Calu3 (cell line): ENCODE data around the gene CD38. TPM values are rescaled to one million over a fixed set of nuclear protein-coding genes. Genes with fewer than 3 reads are reported as not detected.
A peak's percentile ranks its signal among the peaks of the same experiment; 100 is the strongest.

Experiments
- BruUV-seq: library from RNA; stranded (reverse); fragments of 400-500 nt; replicated peaks from 2 replicates; lab custom pipeline; 2021; lab: Mats Ljungman, UMichigan
- CTCF ChIA-PET: fragments of 300-600 bp; sonication (Branson Sonifier 250); formaldehyde crosslinking; loops from one replicate; lab custom pipeline; 2022; ENCODE audit warnings: antibody characterized with exemption; lab: Charles Lee
- DNase-seq: peaks from one replicate; pipeline ENCODE4 v3.0.0; 2022
- H3K27ac Mint-ChIP-seq: one replicate; pipeline ENCODE4 v1.8.0; 2022; ENCODE audit warnings: mixed read lengths; ENCODE audit not compliant: unreplicated experiment
- H3K27me3 Mint-ChIP-seq: one replicate; pipeline ENCODE4 v1.8.0; 2022; ENCODE audit warnings: mixed read lengths; ENCODE audit not compliant: unreplicated experiment
- H3K36me3 Mint-ChIP-seq: one replicate; pipeline ENCODE4 v1.8.0; 2022; ENCODE audit warnings: mild to moderate bottlenecking, moderate library complexity, mixed read lengths; ENCODE audit not compliant: insufficient read depth, unreplicated experiment
- H3K4me1 Mint-ChIP-seq: one replicate; pipeline ENCODE4 v1.8.0; 2022; ENCODE audit warnings: mild to moderate bottlenecking, low read depth, mixed read lengths; ENCODE audit not compliant: unreplicated experiment
- H3K4me3 Mint-ChIP-seq: one replicate; pipeline ENCODE4 v1.8.0; 2022; ENCODE audit warnings: mild to moderate bottlenecking, low read depth, moderate library complexity, mixed read lengths; ENCODE audit not compliant: unreplicated experiment
- H3K9me3 Mint-ChIP-seq: one replicate; pipeline ENCODE4 v1.8.0; 2022; ENCODE audit warnings: low read depth, mixed read lengths; ENCODE audit not compliant: unreplicated experiment
- CTCF ChIP-seq: fragments of 200-600 bp; IDR thresholded peaks from one replicate; pipeline ENCODE4 v1.8.0; 2022; ENCODE audit warnings: antibody characterized with exemption; ENCODE audit not compliant: unreplicated experiment
- intact Hi-C: fragments of 100-400 bp; cut with micrococcal nuclease; formaldehyde crosslinking; loops from one replicate; pipeline ENCODE4 v1.10.0; 2022; ENCODE audit not compliant: unreplicated experiment
- total RNA-seq: library from RNA; stranded (reverse); gene quantifications from 2 replicates; pipeline ENCODE4 v1.2.3, GENCODE V29; 2022

CD38 gene
- total RNA-seq, 1 experiment from 2014 or later, result 3.4 TPM

DNA sequence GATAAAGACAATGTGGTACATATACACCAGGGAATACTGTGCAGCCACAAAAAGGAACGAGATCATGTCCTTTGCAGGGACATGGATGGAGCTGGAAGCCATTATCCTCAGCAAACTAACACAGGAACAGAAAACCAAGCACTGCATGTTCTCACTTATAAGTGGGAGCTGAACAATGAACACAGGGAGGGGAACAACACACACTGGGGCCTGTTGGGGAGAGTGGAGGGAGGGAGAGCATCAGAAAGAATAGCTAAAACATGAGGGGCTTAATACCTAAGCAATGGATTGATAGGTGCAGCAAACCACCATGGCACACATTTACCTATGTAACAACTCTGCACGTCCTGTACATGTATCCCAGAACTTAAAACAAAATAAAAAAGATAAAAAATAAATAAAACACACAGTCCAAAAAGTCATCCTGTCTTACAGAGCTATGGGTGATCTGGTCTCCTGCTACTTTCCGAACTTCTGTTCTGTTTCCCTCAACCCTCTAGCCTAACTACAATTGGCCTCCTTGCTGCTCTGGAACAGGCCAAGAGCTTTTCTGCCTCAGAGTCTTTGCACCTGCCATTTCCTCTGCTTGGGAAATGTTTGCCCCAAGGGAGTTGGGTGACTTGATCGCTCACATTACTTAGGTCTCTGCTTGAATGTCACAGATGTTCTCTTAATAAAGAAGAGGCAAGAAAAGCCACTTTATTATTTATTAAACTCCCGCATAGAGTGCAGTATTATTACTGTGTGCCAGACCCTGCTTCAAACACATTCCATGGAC, 1.1 kb upstream of the CD38 start:
- intact Hi-C loops, result no loop called here
- TF ChIP-seq CTCF, result no peak
- Mint-ChIP-seq H3K9me3 (no peaks in the 10 kb centered on the region), H3K4me3 (no peak overlapping the region), H3K4me1 (peaks cover 18% of the 10 kb centered on the region), H3K27ac (no peak overlapping the region), H3K36me3 (peaks cover 9% of the 10 kb centered on the region), H3K27me3 (peaks cover 10% of the 10 kb centered on the region)
- CTCF ChIA-PET, result interaction anchor here (0.6 kb wide), 1 partner anchor 102 kb away, joined by 6 read pairs; no protein-coding TSS in a partner anchor
- no peak for DNase-seq
- no TSS peak for BruUV-seq

GRCh38 chr4:15777697-15778288, 335 bp upstream of the CD38 start:
- no peak overlapping the region for H3K27ac Mint-ChIP-seq
- CTCF ChIA-PET, result no interaction called here
- peaks cover 10% of the 10 kb centered on the region for H3K27me3 Mint-ChIP-seq
- H3K36me3 Mint-ChIP-seq, result peaks cover 9% of the 10 kb centered on the region
- DNase-seq, result no peak
- intact Hi-C loops, result no loop called here
- H3K9me3 Mint-ChIP-seq, result no peaks in the 10 kb centered on the region
- no TSS peak for BruUV-seq
- peak overlapping the region; percentile 66 for H3K4me3 Mint-ChIP-seq
- peaks cover 18% of the 10 kb centered on the region for H3K4me1 Mint-ChIP-seq
- TF ChIP-seq CTCF, result no peak

DNA sequence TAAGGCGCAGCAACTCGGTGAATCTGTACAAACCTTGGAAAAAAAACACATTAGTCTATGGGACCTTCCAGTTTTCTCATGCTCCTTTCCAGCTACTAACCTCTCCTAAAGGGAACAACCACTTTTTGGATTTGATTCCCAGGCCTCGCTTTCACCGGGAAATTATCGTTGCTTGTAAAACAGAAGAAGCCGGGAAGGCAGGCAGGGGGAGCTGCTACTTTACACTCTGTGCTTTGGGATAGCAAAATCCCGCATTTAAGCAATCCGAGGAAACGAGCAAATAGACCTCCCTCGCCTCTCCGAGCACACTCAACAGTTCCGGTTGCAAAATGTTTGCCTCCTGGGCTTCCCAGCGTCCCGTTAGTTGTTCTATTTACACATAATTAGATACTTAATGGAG, 1.2 kb downstream of the CD38 start:
- CTCF ChIA-PET, result interaction anchor here (0.7 kb wide), 1 partner anchor 908 kb away, joined by 5 read pairs; no protein-coding TSS in a partner anchor
- TSS peak; percentile 55 for BruUV-seq
- peaks cover 9% of the 10 kb centered on the region for H3K36me3 Mint-ChIP-seq
- no peaks in the 10 kb centered on the region for H3K9me3 Mint-ChIP-seq
- no peak for TF ChIP-seq CTCF
- H3K27me3 Mint-ChIP-seq, result peaks cover 9% of the 10 kb centered on the region
- DNase-seq, result peak; percentile 21
- intact Hi-C loops, result no loop called here
- H3K27ac Mint-ChIP-seq, result no peak overlapping the region
- H3K4me1 Mint-ChIP-seq, result peaks cover 11% of the 10 kb centered on the region
- peak overlapping the region; percentile 66 for H3K4me3 Mint-ChIP-seq

DNA sequence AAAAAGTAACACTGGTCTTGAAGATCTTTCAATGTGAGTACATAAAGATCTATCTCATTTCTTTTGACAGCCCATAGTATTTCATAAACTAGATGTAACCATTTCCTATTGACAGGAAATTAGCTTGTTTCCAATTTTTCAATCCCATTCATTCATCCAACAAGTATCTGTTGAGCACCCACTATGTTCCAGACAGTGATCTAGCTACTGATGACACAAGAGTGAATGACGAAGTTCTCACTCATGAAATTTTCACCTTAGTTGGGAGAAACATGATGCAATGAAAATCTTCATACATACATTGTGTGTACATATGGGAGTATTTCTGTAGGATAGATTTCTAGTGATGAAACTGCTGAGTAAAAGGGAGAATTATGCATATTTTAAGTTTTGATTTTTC, 1.7 kb downstream of the CD38 start:
- Mint-ChIP-seq H3K4me1 (peaks cover 6% of the 10 kb centered on the region), H3K27ac (no peak overlapping the region), H3K9me3 (no peaks in the 10 kb centered on the region), H3K27me3 (peaks cover 4% of the 10 kb centered on the region), H3K36me3 (peaks cover 9% of the 10 kb centered on the region), H3K4me3 (peak overlapping the region; percentile 66)
- intact Hi-C loops, result no loop called here
- no peak for DNase-seq
- CTCF ChIA-PET, result interaction anchor here (0.7 kb wide), 1 partner anchor 908 kb away, joined by 5 read pairs; no protein-coding TSS in a partner anchor
- no peak for TF ChIP-seq CTCF
- no TSS peak for BruUV-seq
